Nephron progenitor cell (in vitro differentiated cells): ENCODE data around the gene NT5E.

ENCODE experiments used
- DNase-seq: peaks from one replicate; pipeline ENCODE4 v3.0.0; 2021
- H3K27ac Mint-ChIP-seq: 2 replicates; pipeline ENCODE4 v1.8.0; 2021; ENCODE audit warnings: mild to moderate bottlenecking, moderate library complexity, mixed read lengths
- H3K27me3 Mint-ChIP-seq: 2 replicates; pipeline ENCODE4 v1.8.0; 2021; ENCODE audit warnings: mild to moderate bottlenecking, low read depth, mixed read lengths; ENCODE audit not compliant: poor library complexity
- H3K36me3 Mint-ChIP-seq: 2 replicates; pipeline ENCODE4 v1.8.0; 2021; ENCODE audit warnings: low read depth, mixed read lengths
- H3K4me1 Mint-ChIP-seq: 2 replicates; pipeline ENCODE4 v1.8.0; 2021; ENCODE audit warnings: mixed read lengths
- H3K4me3 Mint-ChIP-seq: 2 replicates; pipeline ENCODE4 v1.8.0; 2021; ENCODE audit warnings: mild to moderate bottlenecking, moderate library complexity, mixed read lengths
- H3K9me3 Mint-ChIP-seq: 2 replicates; pipeline ENCODE4 v1.8.0; 2021; ENCODE audit warnings: mild to moderate bottlenecking, moderate library complexity, mixed read lengths
- CTCF ChIP-seq: fragments of 200-600 bp; sonication (generic); IDR thresholded peaks from 2 replicates; pipeline ENCODE4 v1.5.0; 2021; ENCODE audit warnings: antibody characterized with exemption

The NT5E gene

GRCh38 chr6:85436411-85436810 is 13.5 kb upstream of the NT5E start:
- no peak for DNase-seq
- Mint-ChIP-seq H3K4me3 (no peak overlapping the region), H3K27ac (no peak overlapping the region), H3K27me3 (no peaks in the 10 kb centered on the region), H3K36me3 (no peaks in the 10 kb centered on the region), H3K4me1 (no peaks in the 10 kb centered on the region), H3K9me3 (peaks cover 24% of the 10 kb centered on the region)
- no peak for TF ChIP-seq CTCF

- no peak overlapping the region for H3K4me3 Mint-ChIP-seq
- H3K27ac Mint-ChIP-seq = no peak overlapping the region
- no peaks in the 10 kb centered on the region for H3K27me3 Mint-ChIP-seq
- H3K4me1 Mint-ChIP-seq = no peaks in the 10 kb centered on the region
- no peaks in the 10 kb centered on the region for H3K36me3 Mint-ChIP-seq
- DNase-seq = no peak
- peaks cover 27% of the 10 kb centered on the region for H3K9me3 Mint-ChIP-seq
- no peak for TF ChIP-seq CTCF
These were observed 12.9 kb upstream of the NT5E start for GRCh38 chr6:85436939-85437495.

- DNase-seq = no peak
- Mint-ChIP-seq H3K36me3 (no peaks in the 10 kb centered on the region), H3K4me3 (no peak overlapping the region), H3K9me3 (peaks cover 22% of the 10 kb centered on the region), H3K27me3 (peaks cover 36% of the 10 kb centered on the region), H3K27ac (no peak overlapping the region), H3K4me1 (no peaks in the 10 kb centered on the region)
- TF ChIP-seq CTCF = no peak
These were observed 6.3 kb upstream of the NT5E start for GRCh38 chr6:85443349-85444117.

- DNase-seq = no peak
- Mint-ChIP-seq H3K4me3 (peak overlapping the region; percentile 87), H3K27ac (no peak overlapping the region), H3K27me3 (peaks cover 89% of the 10 kb centered on the region), H3K4me1 (peaks cover 18% of the 10 kb centered on the region), H3K36me3 (no peaks in the 10 kb centered on the region), H3K9me3 (no peaks in the 10 kb centered on the region)
- no peak for TF ChIP-seq CTCF
These were observed 480 bp upstream of the NT5E start for GRCh38 chr6:85449388-85449817.

GRCh38 chr6:85451565-85452306 is 1.9 kb downstream of the NT5E start:
- peaks cover 18% of the 10 kb centered on the region for H3K4me1 Mint-ChIP-seq
- DNase-seq = no peak
- no peak overlapping the region for H3K4me3 Mint-ChIP-seq
- TF ChIP-seq CTCF = no peak
- H3K9me3 Mint-ChIP-seq = no peaks in the 10 kb centered on the region
- H3K36me3 Mint-ChIP-seq = no peaks in the 10 kb centered on the region
- H3K27me3 Mint-ChIP-seq = peaks cover 88% of the 10 kb centered on the region
- no peak overlapping the region for H3K27ac Mint-ChIP-seq
